Adipose tissue (tissue), 3 donors: ENCODE measurements around the gene SLC35C1. TPM values are rescaled to one million over a fixed set of nuclear protein-coding genes. Genes with fewer than 3 reads are reported as not detected.

Source experiments
- H3K27ac ChIP-seq: one replicate; pipeline ENCODE4 v1.5.1; 2013; ENCODE audit warnings: low read depth, low read length
- WGBS, 3 donors: extraction: QIAGEN DNeasy Blood & Tissue Kit; methylation state at CpG; one replicate each; pipeline ENCODE4 v1.1.7; 2013; 5-methylcytosine and 5-hydroxymethylcytosine counted together
- polyA plus RNA-seq, 3 donors: library from polyadenylated mRNA; stranded (reverse); fragments of 200-250 nt; gene quantifications; one replicate each; pipeline ENCODE4 v1.2.3, GENCODE V29; 2013
- donor health status: healthy with polysubstance abuse.
- donor health status: Bipolar disorder and iron deficiency.
- donor health status: healthy.

Gene SLC35C1
- polyA plus RNA-seq, 3 donors, result 10.4 to 52.0 (median 15.4) TPM

DNA sequence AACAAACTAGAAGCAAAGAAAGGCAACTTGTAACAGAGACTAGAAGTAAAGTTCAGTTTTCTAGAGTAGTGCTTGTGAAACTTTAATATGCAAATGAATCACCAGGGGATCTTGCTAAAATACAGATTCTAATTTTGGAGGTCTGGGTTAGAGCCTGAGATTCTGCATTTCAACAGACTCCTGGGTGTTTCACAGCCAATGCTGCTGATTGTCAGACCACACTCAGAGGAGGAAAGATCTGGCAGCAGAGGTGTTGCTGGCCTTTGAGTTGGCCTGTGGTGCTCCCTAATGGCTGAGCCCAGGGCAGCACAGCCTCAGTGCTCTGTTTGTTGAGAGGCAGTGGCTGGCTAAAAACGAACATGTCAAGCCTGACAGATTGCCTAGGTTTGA, 47.8 kb downstream of the SLC35C1 start:
- 17 to 52% (median 29%) methylated on average over 1 of the region's 1 CpG for WGBS, 3 donors
- H3K27ac ChIP-seq, result no peak overlapping the region

- H3K27ac ChIP-seq, result no peak overlapping the region
- 69 to 86% (median 83%) methylated on average over 7 of the region's 7 CpGs for WGBS, 3 donors
Observed at GRCh38 chr11:45853332-45854219, 48.6 kb downstream of the SLC35C1 start.

GRCh38 chr11:45855308-45855707, 50.4 kb downstream of the SLC35C1 start:
- peak overlapping the region; percentile 52 for H3K27ac ChIP-seq
- whole genome bisulfite sequencing, 3 donors, result 49 to 68% (median 67%) methylated on average over 5 of the region's 5 CpGs

GRCh38 chr11:45856044-45856468, 51.1 kb downstream of the SLC35C1 start:
- WGBS, 3 donors, result 46 to 77% (median 72%) methylated on average over 6 of the region's 6 CpGs

DNA sequence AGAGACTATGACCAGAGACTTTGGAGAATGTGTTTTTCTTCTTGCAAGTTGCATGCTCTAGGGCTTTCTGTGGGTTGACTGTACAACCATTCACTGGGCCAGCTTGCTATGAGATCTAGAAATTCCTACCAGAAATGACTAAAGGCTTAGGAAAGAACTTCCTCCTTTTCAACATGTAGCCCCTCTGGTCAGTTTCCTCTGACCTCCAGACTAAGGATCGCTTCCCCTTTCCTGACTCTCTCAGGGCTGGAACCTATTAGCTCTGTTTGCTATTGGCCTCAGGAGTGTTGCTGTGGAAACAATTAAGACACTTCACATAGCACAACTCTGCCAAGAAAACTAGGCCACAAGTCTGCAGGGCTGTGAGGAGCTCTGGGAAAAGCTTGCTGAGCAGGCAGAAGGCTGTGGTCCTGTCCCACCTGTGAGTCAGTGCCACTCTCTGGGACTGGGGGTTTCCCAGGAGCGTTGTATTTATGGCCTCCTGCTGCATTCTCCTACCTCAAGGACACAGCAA, 53.1 kb downstream of the SLC35C1 start:
- WGBS, 3 donors, result 14 to 19% (median 19%) methylated on average over 2 of the region's 2 CpGs
- H3K27ac ChIP-seq, result no peak overlapping the region

More at GRCh38 chr11:45856044-45856468, 51.1 kb downstream of the SLC35C1 start:
- H3K27ac ChIP-seq, result peak overlapping the region; percentile 52

GRCh38 chr11:45858751-45859398, 53.9 kb downstream of the SLC35C1 start:
- 63 to 79% (median 73%) methylated on average over 5 of the region's 5 CpGs for WGBS, 3 donors
- peak overlapping the region; percentile 4 for H3K27ac ChIP-seq

- H3K27ac ChIP-seq, result no peak overlapping the region
- WGBS, 3 donors, result 11 to 50% (median 47%) methylated on average over 12 of the region's 12 CpGs
Observed at GRCh38 chr11:45859661-45860140, 54.8 kb downstream of the SLC35C1 start.

DNA sequence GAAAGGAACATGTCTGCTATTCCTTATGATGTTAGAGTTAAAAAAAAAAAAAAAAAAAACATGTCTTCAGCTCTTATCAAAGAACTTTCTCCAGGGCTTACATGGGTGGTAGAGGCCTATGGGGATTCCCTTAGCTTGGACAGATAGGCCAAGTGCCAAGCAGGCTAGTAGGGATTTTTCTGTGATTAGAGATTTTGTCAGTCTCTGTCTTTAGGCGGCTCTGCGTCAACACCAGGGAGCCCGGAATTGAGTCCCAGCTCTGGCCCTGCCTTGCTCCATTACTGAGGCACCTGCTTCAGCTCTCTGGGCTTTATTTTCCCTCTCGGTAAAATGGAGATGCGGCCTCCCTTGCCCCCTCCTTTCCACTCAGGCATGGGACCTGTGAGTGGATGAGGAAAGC, 55.4 kb downstream of the SLC35C1 start:
- H3K27ac ChIP-seq, result no peak overlapping the region
- WGBS, 3 donors, result 81 to 87% (median 85%) methylated on average over 5 of the region's 5 CpGs

DNA sequence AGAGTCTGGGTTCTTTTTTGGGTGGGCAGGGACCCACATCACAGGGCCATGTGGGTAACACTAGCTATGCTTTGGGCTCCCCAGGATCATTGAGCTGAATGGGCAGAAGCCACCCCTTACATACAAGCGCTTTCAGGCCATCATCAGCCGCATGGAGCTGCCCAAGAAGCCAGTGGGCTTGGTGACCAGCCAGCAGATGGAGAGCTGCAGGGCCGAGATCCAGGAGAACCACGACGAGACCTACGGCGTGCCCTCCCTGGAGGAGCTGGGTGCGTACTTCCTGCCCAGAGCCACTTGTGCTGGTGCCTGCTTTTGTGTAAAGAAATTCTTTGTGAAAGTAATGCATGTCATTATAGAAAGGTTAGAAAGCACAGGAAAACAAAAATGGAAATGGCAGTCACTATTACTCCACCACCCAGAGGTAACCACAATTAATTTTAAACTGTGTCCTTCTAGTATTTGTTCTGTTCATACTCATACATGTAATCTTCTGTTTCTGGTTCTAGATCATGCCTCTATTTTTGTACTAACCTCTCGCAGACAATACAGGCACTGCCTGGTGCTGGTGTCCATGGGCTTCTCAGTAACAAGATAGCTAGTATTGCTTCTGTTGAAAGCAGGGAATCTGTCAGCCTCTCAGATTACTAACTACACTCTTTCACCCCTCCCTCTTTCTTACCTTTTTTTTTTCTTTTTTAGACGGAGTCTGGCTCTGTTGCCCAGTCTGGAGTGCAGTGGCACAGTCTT, 56.0 kb downstream of the SLC35C1 start:
- WGBS, 3 donors, result 82 to 88% (median 84%) methylated on average over 10 of the region's 10 CpGs
- H3K27ac ChIP-seq, result no peak overlapping the region

Other genes with a start within 250 kb of the SLC35C1 start
- gene CHST1, start 139.5 kb upstream of the SLC35C1 start, polyA plus RNA-seq, result 1 to 10 TPM in 2 of 3 donors, under 1 TPM in 1; 0.77 to 2.0 (median 1.5) TPM
- 10 to 100 TPM; 14.8 to 60.8 (median 16.2) TPM for gene CRY2, start 42.3 kb downstream of the SLC35C1 start, polyA plus RNA-seq
- 10 to 100 TPM in 1 of 3 donors, 1 to 10 TPM in 2; 3.4 to 36.6 (median 3.6) TPM for gene MAPK8IP1, start 80.5 kb downstream of the SLC35C1 start, polyA plus RNA-seq
- under 1 TPM in 1 of 3 donors, not detected in 2; 0.10 TPM for gene FREY1, start 102.1 kb downstream of the SLC35C1 start, polyA plus RNA-seq
- 10 to 100 TPM; 17.9 to 40.8 (median 35.1) TPM for gene PEX16, start 112.7 kb downstream of the SLC35C1 start, polyA plus RNA-seq
- 10 to 100 TPM in 1 of 3 donors, 1 to 10 TPM in 1, not detected in 1; 1.2 to 17.1 TPM for gene LARGE2, start 117.5 kb downstream of the SLC35C1 start, polyA plus RNA-seq